GM10248 (cell line): ENCODE data around the gene REC8.
A peak's percentile ranks its signal among the peaks of the same experiment; 100 is the strongest.

Experiments used
- CTCF ChIA-PET: fragments of 300-600 bp; sonication (Branson Sonifier 250); formaldehyde crosslinking; extraction: SDS; loops from one replicate; lab custom pipeline; 2021; ENCODE audit warnings: antibody characterized with exemption; lab: Yijun Ruan, JAX
- POLR2A ChIA-PET: fragments of 350-650 bp; sonication (Branson Sonifier 250); formaldehyde crosslinking; extraction: SDS; loops from one replicate; lab custom pipeline; 2020; ENCODE audit warnings: antibody characterized with exemption; lab: Yijun Ruan, JAX
- DNase-seq: peaks from one replicate; pipeline ENCODE4 v3.0.0; 2012; ENCODE audit errors: extremely low spot score
- TF ChIP-seq, protein P1 (sequence below): IDR thresholded peaks from 2 replicates; pipeline ENCODE4 v1.5.1; 2012; ENCODE audit warnings: mild to moderate bottlenecking, low read depth; ENCODE audit errors: extremely low read depth, missing control alignments, control extremely low read depth

REC8 gene

GRCh38 chr14:24159777-24160498 lies 11.9 kb upstream of the REC8 start:
- CTCF ChIA-PET, result interaction anchor here (1.0 to 7.3 kb wide), 20 partner anchors 11 to 148 kb away, joined by 3 to 154 read pairs (median 9); partner anchors contain the start of genes CIDEB, DCAF11, MDP1 and NRL
- POLR2A ChIA-PET, result interaction anchor here (1.7 to 2.7 kb wide), 5 partner anchors 8 to 46 kb away, joined by 5 to 14 read pairs (median 5); partner anchors contain the start of genes DCAF11, NRL, PSME1 and PSME2
- DNase-seq, result no peak
- TF ChIP-seq, protein P1, sequence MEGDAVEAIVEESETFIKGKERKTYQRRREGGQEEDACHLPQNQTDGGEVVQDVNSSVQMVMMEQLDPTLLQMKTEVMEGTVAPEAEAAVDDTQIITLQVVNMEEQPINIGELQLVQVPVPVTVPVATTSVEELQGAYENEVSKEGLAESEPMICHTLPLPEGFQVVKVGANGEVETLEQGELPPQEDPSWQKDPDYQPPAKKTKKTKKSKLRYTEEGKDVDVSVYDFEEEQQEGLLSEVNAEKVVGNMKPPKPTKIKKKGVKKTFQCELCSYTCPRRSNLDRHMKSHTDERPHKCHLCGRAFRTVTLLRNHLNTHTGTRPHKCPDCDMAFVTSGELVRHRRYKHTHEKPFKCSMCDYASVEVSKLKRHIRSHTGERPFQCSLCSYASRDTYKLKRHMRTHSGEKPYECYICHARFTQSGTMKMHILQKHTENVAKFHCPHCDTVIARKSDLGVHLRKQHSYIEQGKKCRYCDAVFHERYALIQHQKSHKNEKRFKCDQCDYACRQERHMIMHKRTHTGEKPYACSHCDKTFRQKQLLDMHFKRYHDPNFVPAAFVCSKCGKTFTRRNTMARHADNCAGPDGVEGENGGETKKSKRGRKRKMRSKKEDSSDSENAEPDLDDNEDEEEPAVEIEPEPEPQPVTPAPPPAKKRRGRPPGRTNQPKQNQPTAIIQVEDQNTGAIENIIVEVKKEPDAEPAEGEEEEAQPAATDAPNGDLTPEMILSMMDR, result no peak

GRCh38 chr14:24160499-24160849 lies 11.4 kb upstream of the REC8 start:
- POLR2A ChIA-PET, result interaction anchor here (1.1 to 2.7 kb wide), 8 partner anchors 9 to 65 kb away, joined by 3 to 14 read pairs (median 5); partner anchors contain the start of genes CHMP4A, DCAF11, NRL and PSME1
- CTCF ChIA-PET, result interaction anchor here (0.6 to 7.3 kb wide), 35 partner anchors 11 to 571 kb away, joined by 3 to 154 read pairs (median 6); partner anchors contain the start of genes CHMP4A, CIDEB, DCAF11 and IPO4
- TF ChIP-seq, protein P1, result no peak
- no peak for DNase-seq

DNA sequence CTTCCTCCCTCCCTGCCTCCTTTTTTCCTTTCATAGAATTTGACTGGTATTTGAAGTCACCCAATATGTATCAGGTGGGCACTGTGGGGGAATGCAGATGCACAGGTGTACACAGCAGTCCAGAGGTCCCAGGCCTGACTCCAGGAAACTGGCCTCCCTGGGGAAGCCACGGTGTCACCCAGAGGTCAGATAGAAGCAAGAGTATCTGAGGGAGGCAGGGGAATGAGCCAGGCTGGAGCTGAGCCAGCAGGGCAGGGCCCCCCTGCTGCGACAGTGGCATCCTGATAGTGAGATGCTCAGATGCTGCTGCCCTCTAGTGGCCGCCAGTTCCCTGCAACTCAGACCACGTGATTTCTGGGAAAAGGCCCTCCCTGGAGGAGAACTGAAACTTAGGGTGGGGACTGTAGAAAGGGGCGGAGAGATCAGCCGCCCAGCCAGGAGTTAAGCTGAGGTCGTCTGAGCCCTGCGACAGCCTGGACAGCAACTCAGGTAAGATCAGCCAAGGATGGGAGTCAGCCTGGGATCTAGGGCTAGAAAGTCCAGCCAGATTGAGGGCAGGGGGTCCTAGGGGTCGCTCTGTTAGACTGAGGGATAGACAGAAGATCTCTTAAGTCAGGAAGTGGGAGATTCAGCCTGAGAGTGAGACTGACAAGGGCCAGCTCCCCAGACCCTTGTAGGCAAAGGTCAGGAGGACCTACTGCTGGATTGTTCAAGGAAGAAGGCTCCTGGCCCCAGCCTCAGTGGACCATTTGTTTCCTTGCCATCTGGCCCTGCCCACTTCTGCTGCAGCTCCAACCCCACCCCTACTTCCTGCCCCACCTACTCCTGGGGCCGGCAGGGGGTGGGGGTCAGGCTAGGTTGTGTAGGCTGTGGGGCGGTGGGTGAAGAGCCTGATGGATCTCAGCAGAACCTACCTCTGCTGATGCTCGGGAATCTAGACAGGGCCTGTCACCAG lies 10.8 kb upstream of the REC8 start, which contains the start of gene IRF9:
TSS of gene IRF9 (plus strand) at position 416 of the 955 bp plus-strand sequence. CDS start 880 bp downstream, outside the sequence.
- peak; percentile 94 for DNase-seq
- ChIA-PET CTCF (interaction anchor here (0.6 to 7.3 kb wide), 48 partner anchors 10 to 572 kb away, joined by 3 to 154 read pairs (median 6); partner anchors contain the start of genes CHMP4A, CIDEB, DCAF11 and EMC9), POLR2A (interaction anchor here (0.6 to 2.7 kb wide), 13 partner anchors 9 to 85 kb away, joined by 3 to 14 read pairs (median 5); partner anchors contain the start of genes CHMP4A, DCAF11, EMC9 and NRL)
- TF ChIP-seq, protein P1, result peak; percentile 92

DNA sequence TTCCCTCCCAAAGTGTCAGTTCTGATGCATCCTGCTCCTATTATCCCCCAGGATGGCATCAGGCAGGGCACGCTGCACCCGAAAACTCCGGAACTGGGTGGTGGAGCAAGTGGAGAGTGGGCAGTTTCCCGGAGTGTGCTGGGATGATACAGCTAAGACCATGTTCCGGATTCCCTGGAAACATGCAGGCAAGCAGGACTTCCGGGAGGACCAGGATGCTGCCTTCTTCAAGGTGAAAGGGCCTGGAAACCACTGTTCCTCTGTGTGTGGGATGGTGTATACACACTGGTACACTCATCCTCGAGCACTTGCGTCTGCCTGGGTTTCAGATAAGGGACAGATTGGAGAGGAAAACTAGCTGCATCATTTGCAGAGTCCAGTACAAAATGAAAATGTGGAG lies 9.8 kb upstream of the REC8 start:
- POLR2A ChIA-PET, result interaction anchor here (0.6 to 2.7 kb wide), 12 partner anchors 9 to 1996 kb away, joined by 3 to 14 read pairs (median 4); partner anchors contain the start of genes DCAF11, EMC9, NRL and RNF31
- CTCF ChIA-PET, result interaction anchor here (1.0 to 7.3 kb wide), 24 partner anchors 9 to 147 kb away, joined by 3 to 154 read pairs (median 9); partner anchors contain the start of genes CHMP4A, DCAF11, EMC9 and IPO4
- no peak for DNase-seq
- TF ChIP-seq, protein P1, result no peak

- no peak for DNase-seq
- CTCF ChIA-PET, result interaction anchor here (0.8 to 7.3 kb wide), 5 partner anchors 13 to 144 kb away, joined by 3 to 154 read pairs (median 3); partner anchors contain the start of genes CIDEB, DCAF11, NRL and PSME2
- TF ChIP-seq, protein P1, result no peak
- POLR2A ChIA-PET, result interaction anchor here (0.6 to 1.8 kb wide), 6 partner anchors 9 to 23 kb away, joined by 3 to 9 read pairs (median 4); partner anchors contain the start of gene PSME2
Measured at GRCh38 chr14:24164518-24164991, 7.3 kb upstream of the REC8 start.
